NK-92 (cell line): ENCODE measurements around the gene KDM4D.
"Not testable (repeated sequence)": the region's sequence is repeated elsewhere in the genome, so short reads cannot be mapped to it uniquely, and the experiment has no call there.

Experiments used
- DNase-seq: peaks from one replicate; lab custom pipeline; 2025; ENCODE audit not compliant: unreplicated experiment; lab: John Stamatoyannopoulos, UW

The KDM4D gene

DNA sequence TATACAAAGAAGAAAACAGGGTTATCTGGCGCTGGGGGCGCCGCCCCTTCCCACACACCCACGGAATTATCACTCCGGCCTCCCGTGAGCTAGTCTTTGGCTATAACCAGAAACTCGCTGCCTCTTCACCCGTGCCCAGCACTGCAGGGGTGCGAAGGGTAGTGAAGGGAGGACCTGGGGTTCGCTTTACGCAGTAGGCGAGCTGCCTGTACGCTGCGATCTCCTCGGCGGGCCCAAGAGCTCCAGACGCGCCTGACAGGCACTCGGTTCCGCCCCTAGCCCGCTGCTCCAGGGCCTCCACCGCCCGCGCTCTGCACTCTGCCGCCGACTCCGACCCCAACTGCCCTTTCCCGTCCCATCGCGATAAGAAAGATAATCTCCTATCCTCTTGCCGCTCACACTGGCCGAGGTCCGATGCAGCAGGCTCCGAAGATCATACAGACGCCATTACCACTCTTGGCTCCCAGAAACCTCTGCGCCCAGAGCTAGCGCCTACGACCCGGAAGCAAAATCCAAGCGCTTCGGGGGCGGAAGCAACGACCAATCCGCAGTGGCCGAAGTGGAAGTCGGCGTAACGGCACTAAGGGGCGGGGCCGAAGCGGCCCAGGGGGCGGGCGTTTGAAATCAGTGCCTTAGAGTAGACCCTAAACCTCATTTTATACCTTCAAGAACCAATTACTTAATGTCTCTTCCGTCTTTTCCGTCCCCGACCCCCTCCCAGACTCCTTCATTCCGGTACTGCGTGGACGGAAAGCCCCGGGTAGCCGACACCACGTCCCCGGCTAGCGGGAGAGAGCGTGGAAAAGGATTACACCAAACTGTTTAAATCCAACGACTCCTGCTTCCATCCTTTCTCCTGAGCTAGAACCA, at the start of gene KDM4D, which contains the start of gene CWC15:
KDM4D (plus strand) TSS at position 611 of the 870 bp plus-strand sequence. CDS start 23,664 bp downstream, outside the sequence.
CWC15 (minus strand) TSS at position 458 of the 870 bp plus-strand sequence. CDS start 1,371 bp downstream, outside the sequence.
- peak; percentile 77 for DNase-seq

DNA sequence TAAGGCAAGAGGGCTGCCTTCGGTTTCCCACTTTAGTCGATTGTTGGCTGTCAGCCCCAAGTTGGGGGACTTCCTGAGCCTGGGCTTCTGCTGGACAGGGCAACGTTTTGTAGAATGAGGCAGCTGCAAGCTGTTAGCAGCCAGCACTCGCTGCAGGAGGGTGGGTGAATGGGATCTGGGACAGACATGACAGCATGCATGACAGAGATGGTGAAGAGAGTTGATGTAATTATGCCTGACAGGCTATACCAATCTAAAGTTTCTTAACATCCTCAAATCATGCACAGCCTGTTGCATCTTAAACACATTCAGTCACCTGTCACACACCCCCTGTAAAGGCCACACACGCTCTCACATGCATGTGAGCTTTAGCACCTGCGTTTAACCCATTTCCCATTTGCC, 49.3 kb upstream of the KDM4D start:
- DNase-seq, result no peak

DNA sequence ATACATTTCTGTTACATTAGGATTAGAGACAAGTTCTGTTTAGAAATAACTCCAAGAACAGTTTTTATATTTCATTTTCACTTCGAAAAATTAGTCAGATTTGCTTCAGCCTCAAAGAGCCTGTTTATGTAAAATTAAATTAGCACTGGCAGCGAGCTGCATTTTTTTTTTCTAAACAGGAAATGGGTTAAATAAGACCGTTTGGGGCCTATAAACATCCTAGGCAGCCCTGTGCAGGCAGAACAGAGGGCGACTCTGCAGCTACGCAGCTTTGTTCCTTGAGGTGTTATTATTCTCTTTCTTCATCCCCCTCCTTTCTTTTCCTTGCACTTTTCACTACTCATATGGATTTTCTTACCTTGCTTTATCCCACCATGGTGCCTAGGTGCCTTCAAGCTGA, 48.9 kb upstream of the KDM4D start:
- DNase-seq, result no peak

DNA sequence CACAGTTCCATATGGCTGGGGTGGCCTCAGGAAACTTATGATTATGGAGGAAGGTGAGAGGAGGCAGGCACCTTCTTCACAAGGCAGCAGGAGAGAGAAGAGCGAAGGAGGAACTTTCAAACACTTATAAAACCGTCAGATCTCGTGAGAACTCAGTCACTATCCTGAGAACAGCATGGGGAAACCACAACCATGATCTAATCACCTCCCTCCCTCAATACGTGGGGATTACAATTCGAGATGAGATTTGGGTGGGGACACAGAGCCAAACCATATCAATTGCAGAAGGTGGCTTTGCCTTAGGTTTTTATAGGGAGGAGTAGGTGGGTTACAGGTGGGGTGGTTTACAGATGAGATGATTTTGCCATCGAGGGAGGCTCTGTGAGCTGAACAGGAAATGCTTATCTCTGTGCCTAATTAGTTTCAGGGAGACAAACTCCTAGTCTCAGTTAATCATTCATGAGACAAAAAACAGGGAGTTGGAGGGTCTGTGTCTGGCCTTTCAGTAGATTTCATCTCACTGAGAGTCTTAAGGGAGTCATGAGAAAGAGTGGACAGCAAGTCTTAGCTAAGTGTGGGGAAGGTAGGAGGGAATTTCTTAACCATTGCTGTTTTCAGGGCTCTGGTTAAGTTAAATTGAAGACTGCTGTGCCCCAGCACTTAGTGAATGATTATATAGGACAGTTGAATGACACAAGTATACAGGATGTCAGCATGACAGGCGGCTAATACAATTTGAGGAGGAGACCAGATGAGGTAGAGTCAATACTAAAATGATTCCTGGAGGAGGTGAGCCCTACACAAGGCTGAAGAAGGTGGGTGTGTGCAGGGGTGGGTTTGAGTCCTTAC, 47.9 kb upstream of the KDM4D start:
- no peak for DNase-seq

DNA sequence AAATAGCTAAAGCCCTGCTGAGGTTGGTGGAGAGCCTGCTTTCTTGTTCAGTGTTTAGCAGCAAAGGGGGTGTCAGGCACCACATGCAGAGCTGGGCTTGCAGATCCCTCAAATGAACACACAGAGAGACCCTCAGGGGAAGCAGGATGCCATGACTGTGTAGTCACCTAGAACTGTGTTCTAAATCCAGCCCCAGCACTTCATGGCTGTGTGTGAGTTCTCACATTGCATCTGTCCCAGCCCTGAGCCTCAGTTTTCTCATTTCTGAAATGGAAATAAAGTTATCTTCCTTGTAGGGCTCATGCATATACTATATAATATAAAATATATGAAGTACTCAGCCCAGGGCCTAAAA, 47.3 kb upstream of the KDM4D start:
- no peak for DNase-seq

DNA sequence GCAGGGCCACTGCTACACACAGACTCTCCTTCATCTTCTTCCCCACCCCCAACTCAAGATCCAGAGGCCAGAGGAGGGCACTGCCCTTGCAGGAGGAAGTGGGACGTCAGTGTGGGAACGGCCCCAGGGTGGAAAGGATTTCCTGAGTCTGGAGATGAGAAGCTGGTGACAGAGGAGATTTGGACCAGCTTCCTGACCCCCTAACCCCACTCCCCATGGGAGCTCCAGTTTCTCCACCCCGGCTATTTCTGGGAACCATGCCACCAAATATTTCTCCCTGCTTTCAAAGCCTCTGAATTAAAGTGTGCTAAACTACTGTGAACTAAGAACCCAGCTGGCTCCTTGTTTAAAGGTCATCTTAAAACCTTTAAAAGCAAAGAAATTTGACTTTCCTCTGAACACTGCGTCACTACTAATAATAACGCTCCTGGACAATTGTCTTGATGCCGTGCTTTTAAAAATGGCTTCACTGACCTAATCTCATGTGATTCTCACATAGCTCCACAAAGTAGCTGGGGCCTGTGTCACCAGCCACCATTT, 46.7 kb upstream of the KDM4D start:
- DNase-seq, result no peak

DNA sequence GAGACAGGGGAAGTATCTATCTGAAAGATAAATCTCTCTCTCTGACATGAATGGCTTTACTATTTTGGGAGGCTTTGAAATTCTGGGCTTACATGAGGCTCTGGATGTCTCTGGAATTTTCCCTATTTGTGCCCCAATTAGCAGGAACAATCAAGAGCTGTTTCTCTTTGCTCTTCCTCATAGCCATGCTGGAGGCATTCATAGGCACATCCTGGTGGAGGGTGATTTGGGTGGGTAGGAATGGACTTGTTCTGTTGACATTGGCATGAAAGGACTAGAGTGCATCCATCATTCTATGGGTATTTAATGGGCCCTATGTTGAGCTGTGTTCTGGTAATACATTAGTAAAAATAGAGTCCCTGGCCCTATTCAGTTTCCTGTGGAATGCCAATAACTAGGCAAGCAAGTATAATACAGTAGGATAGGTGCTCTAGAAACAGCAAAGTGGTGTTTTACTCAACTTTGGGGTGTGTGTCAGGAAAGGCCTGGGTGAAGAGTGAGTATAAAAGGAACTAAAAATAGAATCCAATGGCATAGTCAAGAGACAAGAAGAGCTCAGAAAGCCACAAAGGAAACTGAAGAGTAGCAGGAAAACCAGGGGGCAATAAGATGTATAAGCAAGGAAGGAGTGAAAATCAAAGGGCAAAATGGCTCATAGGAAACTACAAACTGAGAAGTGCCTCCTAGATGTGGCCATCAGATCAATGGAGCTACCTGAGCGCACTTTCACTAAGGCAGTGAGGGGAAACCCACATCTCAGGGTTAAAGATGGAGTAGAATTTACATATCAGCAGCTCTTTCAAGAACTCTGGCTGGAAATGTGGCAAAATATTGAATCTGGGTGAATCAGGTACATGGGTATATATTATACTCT, 45.2 kb upstream of the KDM4D start:
- DNase-seq, result no peak

DNA sequence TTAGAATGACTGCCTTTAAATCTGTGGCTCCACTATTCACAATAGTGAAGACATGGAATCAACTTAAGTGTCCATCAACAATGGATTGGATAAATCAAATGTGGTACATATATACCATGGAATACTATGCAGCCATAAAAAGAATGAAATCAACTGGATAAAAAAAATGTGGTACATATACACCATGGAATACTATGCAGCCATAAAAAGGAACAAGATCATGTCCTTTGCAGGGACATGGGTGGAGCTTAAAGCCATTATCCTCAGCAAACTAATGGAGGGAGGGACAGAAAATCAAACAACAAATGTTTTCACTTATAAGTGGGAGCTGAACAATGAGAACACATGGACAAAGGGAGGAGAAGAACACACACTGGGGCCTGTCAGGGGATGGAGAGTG, 41.4 kb upstream of the KDM4D start:
- not testable (repeated sequence) for DNase-seq

DNA sequence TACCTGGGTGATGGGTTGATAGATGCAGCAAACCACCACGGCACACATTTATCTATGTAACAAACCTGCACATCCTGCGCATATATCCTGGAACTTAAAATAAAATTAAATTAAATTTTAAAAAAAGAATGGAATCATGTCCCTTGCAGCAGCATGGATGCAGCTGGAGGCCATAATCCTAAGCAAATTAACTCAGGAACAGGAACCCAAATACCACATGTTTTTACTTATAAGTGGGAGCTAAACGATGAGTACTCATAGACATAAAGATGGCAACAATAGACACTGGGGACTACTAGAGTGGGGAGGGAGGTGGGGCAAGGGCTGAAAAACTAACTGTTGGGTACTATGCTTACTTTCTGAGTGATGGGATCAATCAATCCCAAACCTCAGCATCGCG, 41.0 kb upstream of the KDM4D start:
- no peak for DNase-seq

DNA sequence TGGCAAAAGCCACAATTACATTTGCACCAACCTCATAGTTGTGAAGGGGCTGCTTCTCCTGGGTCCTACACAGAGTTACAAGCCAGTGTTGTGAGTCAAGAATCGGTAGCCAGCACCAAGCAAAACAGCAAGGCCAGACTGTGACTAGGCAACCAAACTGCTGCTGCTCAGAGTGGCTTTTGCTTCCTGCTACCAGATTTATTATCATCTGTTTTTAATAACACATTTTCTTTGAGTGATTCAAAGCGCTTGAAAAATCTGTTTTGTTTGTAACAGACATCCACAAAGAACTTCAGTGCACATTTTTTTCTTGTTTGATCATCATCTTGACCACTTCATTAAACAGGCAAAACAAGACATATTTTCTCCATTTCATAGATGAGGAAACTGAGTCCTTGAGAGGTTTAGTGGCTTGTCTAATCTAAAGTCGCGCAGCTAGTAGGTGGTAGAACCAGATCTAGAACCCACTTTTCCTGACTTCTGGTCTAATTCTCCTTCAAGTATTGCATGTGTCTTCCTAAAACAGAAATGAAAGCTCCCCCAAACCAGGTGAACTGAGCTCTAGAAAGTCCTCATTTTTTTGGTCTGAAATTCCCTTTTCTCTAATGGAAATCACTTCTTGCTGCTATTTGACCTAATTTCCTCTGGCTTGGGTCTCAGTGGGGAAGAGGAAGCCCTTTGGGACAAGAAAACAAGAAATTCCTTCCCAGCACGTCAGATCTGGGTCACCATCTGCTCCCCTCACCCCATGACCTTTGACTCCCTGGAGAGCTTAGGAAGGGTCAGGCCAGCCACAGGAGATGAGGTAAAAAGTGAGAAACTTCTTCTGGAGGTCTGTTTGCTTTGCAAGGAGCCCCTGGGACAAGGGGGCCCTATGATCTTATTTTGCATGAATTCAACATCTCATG, 40.0 kb upstream of the KDM4D start:
- no peak for DNase-seq

DNA sequence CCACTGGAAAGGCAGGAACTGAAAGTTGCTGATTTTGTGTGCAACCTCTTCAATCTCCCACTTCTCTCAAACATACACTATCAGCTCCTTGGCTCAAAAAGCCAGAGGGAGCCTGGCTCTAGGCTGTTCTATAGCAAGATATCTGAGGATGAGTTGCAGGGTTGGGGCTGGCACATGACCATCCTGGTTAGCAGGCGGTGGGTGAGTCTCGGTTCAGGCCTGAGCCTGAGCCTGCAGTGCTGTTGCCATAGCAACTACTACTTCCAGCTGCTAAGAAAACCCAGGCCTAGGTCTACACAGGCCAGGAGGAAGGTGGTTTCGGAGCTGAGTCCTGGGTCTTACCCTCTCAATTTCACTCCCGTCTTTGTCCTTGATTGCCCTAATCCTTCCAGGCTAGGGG, 39.1 kb upstream of the KDM4D start:
- no peak for DNase-seq

DNA sequence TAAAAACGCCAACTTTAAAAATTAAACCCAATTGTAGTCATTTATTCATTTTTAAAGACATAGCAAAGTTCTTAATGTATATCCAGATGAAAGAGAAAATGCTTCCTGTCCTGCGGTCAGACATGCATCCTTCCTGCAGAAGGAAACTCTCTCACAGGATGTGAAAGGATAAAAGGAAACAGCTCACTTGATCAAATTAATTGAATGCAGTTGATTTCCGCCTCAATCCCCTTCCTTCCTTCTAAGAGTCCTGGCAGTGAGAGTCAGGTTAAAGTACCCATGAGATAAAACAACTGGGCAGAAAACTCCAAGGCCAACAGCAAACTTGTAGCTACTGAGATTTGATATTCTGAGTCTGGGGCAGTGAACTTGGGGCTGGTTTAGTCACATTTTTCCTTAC, 38.7 kb upstream of the KDM4D start:
- DNase-seq, result no peak

DNA sequence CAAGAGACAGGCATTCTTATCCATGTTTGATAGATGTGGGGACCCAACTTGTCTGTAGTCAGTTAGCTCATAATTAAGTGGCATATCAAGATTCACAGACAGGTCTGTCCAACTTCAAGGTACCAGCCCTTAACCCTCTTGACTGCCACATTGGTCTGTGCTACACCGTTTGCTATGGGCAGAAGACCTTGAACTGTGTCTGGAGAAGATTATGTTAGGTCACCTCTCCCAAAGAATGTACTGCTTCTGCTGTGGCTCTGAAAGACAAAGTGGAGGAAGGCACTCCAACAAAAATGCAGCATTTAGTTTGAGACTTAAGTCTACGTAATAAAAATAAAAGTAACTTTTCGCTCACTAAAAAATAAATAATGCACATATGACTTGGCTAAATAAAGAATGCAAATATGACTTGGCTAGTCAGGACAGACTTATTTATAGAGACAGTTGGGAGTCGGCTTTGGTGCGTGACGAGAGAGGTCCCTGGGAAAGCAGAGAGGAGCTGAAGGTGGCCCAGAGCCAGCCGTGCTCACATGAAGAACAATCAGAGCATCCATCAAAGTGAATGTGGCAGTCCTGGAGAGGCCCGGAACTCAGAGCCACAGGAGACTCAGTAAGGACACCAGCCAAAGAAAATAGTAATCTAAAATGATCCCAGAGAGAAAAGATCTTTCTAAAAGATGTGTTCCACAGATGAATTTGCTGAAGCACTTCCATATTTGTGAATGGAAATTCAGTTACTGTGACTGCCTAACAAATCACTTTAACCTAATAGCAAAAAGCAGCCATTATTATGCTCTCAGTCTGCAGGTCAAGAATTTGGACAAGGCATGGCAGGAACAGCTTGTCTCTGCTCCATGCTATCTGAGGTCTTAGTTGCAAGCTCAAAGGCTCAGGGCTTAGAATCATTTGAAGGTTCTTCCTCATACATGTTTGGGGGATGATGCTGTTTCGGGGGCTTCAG, 35.1 kb upstream of the KDM4D start:
- DNase-seq, result no peak

DNA sequence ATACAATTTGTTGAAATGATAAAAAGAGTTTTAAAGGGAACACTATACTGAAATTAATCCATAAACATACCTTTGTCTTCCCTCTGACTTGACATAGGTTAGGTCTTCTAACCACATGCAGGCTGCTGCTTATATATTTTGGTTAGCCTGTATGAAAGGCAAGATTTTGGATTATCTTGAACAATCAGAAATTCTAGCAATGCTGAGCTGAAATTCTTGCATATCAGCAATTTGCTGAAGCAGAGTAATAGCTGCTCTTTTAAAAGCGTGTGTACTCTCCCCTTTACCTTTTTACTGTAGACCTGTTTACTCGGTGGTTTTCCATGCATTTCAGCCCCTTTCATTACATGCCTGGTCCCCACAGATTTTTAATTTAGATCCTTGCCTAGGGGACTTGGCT, 34.2 kb upstream of the KDM4D start:
- DNase-seq, result no peak

DNA sequence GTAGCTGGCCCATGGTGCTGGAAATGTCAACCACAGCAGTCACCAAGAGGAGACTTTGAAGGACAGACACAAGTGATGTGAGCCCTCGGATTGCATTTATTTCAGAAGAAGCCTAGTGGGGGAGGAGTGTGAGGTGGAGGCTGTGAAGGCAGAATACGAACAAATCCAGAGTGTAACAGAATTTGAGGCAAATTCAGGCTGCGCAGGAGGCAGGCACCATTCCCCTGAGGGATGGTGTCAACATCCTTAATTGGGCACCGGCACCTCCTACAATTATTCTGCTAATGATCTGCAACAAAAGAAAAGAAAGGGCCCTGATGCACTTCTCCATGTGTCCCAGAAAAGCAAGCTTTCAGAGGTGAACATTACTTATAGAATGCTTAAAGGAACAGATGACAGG, 32.4 kb upstream of the KDM4D start:
- DNase-seq, result no peak

DNA sequence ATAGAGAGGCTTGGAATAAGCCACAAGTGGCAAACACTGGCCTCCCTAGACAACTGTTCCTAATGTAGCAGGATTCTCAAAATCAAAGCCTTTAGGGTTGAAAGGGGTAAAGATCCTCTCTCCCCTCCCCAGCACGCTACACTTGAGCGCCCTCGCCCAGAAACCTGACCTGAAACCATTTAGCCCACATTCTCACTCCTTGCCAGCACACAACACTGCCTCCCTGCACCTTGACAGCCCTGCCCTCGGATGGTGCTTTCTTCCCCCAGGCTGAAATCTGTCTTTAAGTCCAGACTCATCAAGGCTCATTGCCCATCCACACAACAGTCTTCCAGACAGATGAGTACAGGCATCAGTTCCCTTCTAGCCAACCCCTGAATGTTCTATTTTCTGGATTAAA, 26.7 kb upstream of the KDM4D start:
- no peak for DNase-seq

DNA sequence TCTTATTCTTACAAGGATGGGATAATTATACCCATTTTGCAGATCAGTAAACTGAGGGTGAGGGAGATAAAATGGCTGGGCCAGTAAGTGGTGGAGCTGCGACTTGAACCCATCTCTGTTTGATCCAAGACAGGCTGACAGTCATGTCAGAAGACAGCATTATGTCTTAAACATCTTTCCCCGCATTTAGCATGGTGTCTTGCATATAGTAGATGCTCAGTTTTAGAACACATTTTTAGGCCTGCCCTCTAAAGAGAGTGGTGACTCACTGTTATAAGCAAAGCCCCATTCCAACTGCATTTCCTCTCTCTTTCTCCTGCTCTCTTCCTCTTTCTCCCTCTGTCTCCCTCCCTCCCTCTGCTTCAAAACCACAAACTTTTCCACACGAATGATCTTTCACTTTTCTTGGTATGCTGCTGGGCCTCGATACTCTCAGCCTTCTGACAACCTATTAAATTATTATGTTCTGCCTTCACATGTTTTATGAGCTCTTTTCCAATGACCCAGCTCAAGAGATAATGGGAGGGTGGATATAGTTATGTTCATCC, 25.4 kb upstream of the KDM4D start:
- DNase-seq, result no peak

DNA sequence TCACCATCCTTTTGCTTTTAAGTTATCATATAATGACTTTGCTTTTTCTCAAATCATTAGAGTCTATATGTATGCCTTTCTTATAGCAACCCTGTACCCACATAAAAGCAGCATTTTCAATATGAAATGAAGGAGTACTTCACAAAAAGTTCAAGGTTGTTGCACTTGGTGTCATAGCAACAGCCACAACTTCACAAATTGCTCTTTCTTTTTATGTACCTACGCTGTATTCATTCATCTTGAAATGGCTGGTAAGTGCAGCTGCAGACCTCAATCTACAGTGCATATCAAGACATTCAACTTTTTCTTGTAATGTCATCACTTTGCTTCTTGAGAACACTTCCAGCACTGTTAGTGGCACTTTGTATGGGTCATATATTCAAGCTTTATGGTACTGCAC, 18.8 kb upstream of the KDM4D start:
- DNase-seq, result no peak
